ENCODE data around the gene POLR2E. TPM values are rescaled to one million over a fixed set of nuclear protein-coding genes. Genes with fewer than 3 reads are reported as not detected.

POLR2E gene
- total and polyA plus RNA-seq, 2 of the 13 experiments (the other 11 are each of a cell fraction or from before 2014, with no cell fraction given) = 140 to 272 TPM

DNA sequence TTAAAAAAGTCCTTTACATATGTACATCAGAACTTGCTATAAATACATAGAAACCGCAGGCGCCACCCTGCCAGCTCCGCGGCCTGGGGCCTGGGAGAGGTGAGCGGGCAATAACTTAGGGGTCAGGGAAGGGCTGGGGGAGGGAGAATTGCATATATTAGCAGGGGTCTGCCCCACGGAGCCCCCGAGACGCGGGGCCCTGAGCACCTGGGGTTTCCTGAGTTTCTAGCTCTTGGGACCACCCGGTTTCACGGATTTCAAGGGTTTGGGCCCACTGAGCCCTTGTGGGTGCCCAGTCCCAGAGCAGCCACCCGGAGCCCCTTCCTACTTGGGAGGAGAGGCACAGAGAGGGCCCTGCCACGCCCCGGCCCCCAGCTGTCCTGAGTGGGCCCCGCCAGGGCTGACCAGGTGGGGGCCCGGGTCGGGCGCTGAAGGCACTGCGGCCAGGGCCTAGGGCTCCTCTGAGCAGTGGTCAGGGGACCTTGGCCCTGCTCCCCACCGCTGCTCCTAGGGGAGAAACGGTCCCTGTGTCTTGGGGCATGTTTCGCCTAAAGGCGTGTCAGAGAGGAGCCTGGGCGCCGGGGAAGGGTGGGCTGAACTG is 12.6 kb upstream of the POLR2E start (continued):
- TF ChIP-seq EEA1 (CRISPR knock-in tag; IDR thresholded peaks at IDR 0.05; ENCODE audit: borderline replicate concordance) (no peak), ELF4 (CRISPR knock-in tag; IDR thresholded peaks at IDR 0.05; ENCODE audit: borderline replicate concordance) (no peak), POLR2AphosphoS5 (IDR thresholded peaks at IDR 0.05; ENCODE audit: low read depth, low read length) (0 out of 2 replicates have a peak, but pooled peaks have one; percentile 24), AGO1 (IDR thresholded peaks at IDR 0.05; ENCODE audit: low read depth, low read length, poor library complexity, severe bottlenecking) (peak; percentile 90), AGO2 (optimal IDR thresholded peaks at IDR 0.05; ENCODE audit: low read depth, low read length) (peak; percentile 96), TAF1 (CRISPR knock-in tag; IDR thresholded peaks at IDR 0.05) (no peak), GFI1 (CRISPR knock-in tag; IDR thresholded peaks at IDR 0.05; ENCODE audit: borderline replicate concordance) (no peak), DR1 (CRISPR knock-in tag; IDR thresholded peaks at IDR 0.05) (no peak), RELA (CRISPR knock-in tag; IDR thresholded peaks at IDR 0.05) (no peak), POLR2G (IDR thresholded peaks at IDR 0.05; ENCODE audit: low read depth, low read length) (peak; percentile 29)
- TF ChIP-seq, protein P1, sequence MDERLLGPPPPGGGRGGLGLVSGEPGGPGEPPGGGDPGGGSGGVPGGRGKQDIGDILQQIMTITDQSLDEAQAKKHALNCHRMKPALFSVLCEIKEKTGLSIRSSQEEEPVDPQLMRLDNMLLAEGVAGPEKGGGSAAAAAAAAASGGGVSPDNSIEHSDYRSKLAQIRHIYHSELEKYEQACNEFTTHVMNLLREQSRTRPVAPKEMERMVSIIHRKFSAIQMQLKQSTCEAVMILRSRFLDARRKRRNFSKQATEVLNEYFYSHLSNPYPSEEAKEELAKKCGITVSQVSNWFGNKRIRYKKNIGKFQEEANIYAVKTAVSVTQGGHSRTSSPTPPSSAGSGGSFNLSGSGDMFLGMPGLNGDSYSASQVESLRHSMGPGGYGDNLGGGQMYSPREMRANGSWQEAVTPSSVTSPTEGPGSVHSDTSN (CRISPR knock-in tag; IDR thresholded peaks at IDR 0.05) = no peak
